HuH-7.5 (cell line): ENCODE results near the gene BHLHE23.

ENCODE experiments used
- DNase-seq: peaks from one replicate; pipeline ENCODE4 v3.0.0; 2011; ENCODE audit warnings: low spot score

The BHLHE23 gene

GRCh38 chr20:63009045-63009961, 2.5 kb upstream of the BHLHE23 start:
- peak; percentile 99 for DNase-seq

- no peak for DNase-seq
These were observed 1.8 kb upstream of the BHLHE23 start for GRCh38 chr20:63008541-63009044.

GRCh38 chr20:63007646-63008488, 1.1 kb upstream of the BHLHE23 start:
- no peak for DNase-seq

GRCh38 chr20:63007360-63007645, 539 bp upstream of the BHLHE23 start:
- DNase-seq, result no peak

GRCh38 chr20:63005862-63006539, 763 bp downstream of the BHLHE23 start:
- no peak for DNase-seq

- no peak for DNase-seq
These were observed 1.4 kb downstream of the BHLHE23 start for GRCh38 chr20:63005365-63005861.

- DNase-seq, result no peak
These were observed 2.0 kb downstream of the BHLHE23 start for GRCh38 chr20:63004607-63005364.

GRCh38 chr20:63003546-63003945, 3.2 kb downstream of the BHLHE23 start:
- DNase-seq, result no peak

- no peak for DNase-seq
These were observed 4.3 kb downstream of the BHLHE23 start for GRCh38 chr20:63002511-63002910.

- DNase-seq, result no peak
These were observed 5.8 kb downstream of the BHLHE23 start for GRCh38 chr20:63000958-63001357.

GRCh38 chr20:63000036-63000435, 6.7 kb downstream of the BHLHE23 start:
- no peak for DNase-seq

GRCh38 chr20:62999580-62999979, 7.2 kb downstream of the BHLHE23 start:
- DNase-seq, result no peak

- DNase-seq, result no peak
These were observed 8.3 kb downstream of the BHLHE23 start for GRCh38 chr20:62998449-62998848.

GRCh38 chr20:62997417-62998035, 9.2 kb downstream of the BHLHE23 start:
- no peak for DNase-seq

GRCh38 chr20:62996596-62996982, 10.2 kb downstream of the BHLHE23 start:
- no peak for DNase-seq

- no peak for DNase-seq
These were observed 10.7 kb downstream of the BHLHE23 start for GRCh38 chr20:62995898-62996595.

GRCh38 chr20:62995481-62995880, 11.3 kb downstream of the BHLHE23 start:
- DNase-seq, result no peak

- no peak for DNase-seq
These were observed 11.9 kb downstream of the BHLHE23 start for GRCh38 chr20:62994869-62995281.

- no peak for DNase-seq
These were observed 12.8 kb downstream of the BHLHE23 start for GRCh38 chr20:62993856-62994494.

- DNase-seq, result no peak
These were observed 14.9 kb downstream of the BHLHE23 start for GRCh38 chr20:62991863-62992262.
